ENCODE data around the gene PUS7L.
A peak's percentile ranks its signal among the peaks of the same experiment; 100 is the strongest.
"Not testable (repeated sequence)": the region's sequence is repeated elsewhere in the genome, so short reads cannot be mapped to it uniquely, and the experiment has no call there.

Gene PUS7L

GRCh38 chr12:43749016-43749415 lies 9.6 kb downstream of the PUS7L start:
- no peak for DNase-seq (ENCODE audit: low spot score)

GRCh38 chr12:43744826-43745225 lies 13.8 kb downstream of the PUS7L start:
- DNase-seq (ENCODE audit: low spot score) = no peak

GRCh38 chr12:43742106-43742505 lies 16.5 kb downstream of the PUS7L start:
- DNase-seq (ENCODE audit: low spot score) = peak; percentile 39

GRCh38 chr12:43740511-43741100 lies 18.0 kb downstream of the PUS7L start:
- DNase-seq (ENCODE audit: low spot score) = no peak

- DNase-seq (ENCODE audit: low spot score) = no peak
These were observed 20.9 kb downstream of the PUS7L start for GRCh38 chr12:43737646-43738045.

GRCh38 chr12:43736927-43737440 lies 21.6 kb downstream of the PUS7L start:
- no peak for DNase-seq (ENCODE audit: low spot score)

- no peak for DNase-seq (ENCODE audit: low spot score)
These were observed 24.9 kb downstream of the PUS7L start for GRCh38 chr12:43733687-43734086.

GRCh38 chr12:43730283-43730682 lies 28.3 kb downstream of the PUS7L start:
- no peak for DNase-seq (ENCODE audit: low spot score)

GRCh38 chr12:43728698-43729097 lies 29.9 kb downstream of the PUS7L start:
- DNase-seq (ENCODE audit: low spot score) = no peak

- DNase-seq (ENCODE audit: low spot score) = no peak
These were observed 30.5 kb downstream of the PUS7L start for GRCh38 chr12:43728117-43728516.

GRCh38 chr12:43723134-43723533 lies 35.5 kb downstream of the PUS7L start:
- DNase-seq (ENCODE audit: low spot score) = no peak

GRCh38 chr12:43722621-43723020 lies 36.0 kb downstream of the PUS7L start:
- no peak for DNase-seq (ENCODE audit: low spot score)

- no peak for DNase-seq (ENCODE audit: low spot score)
These were observed 47.2 kb downstream of the PUS7L start for GRCh38 chr12:43711348-43711747.

GRCh38 chr12:43703772-43704171 lies 54.8 kb downstream of the PUS7L start:
- DNase-seq (ENCODE audit: low spot score) = not testable (repeated sequence)

- not testable (repeated sequence) for DNase-seq (ENCODE audit: low spot score)
These were observed 57.4 kb downstream of the PUS7L start for GRCh38 chr12:43701194-43701593.

- no peak for DNase-seq (ENCODE audit: low spot score)
These were observed 62.4 kb downstream of the PUS7L start for GRCh38 chr12:43696154-43696553.

GRCh38 chr12:43694879-43695278 lies 63.7 kb downstream of the PUS7L start:
- DNase-seq (ENCODE audit: low spot score) = no peak

- peak; percentile 34 for DNase-seq (ENCODE audit: low spot score)
These were observed 66.5 kb downstream of the PUS7L start for GRCh38 chr12:43692064-43692463.

- not testable (repeated sequence) for DNase-seq (ENCODE audit: low spot score)
These were observed 73.1 kb downstream of the PUS7L start for GRCh38 chr12:43685491-43685890.

GRCh38 chr12:43676183-43676813 lies 82.3 kb downstream of the PUS7L start:
- peak; percentile 13 for DNase-seq (ENCODE audit: low spot score)

- peak; percentile 11 for DNase-seq (ENCODE audit: low spot score)
These were observed 83.3 kb downstream of the PUS7L start for GRCh38 chr12:43675048-43675904.

GRCh38 chr12:43669373-43669772 lies 89.2 kb downstream of the PUS7L start:
- no peak for DNase-seq (ENCODE audit: low spot score)
